Measurements from ENCODE around the gene PNPLA5.
A peak's percentile ranks its signal among the peaks of the same experiment; 100 is the strongest.

Gene PNPLA5

GRCh38 chr22:43883012-43883661 is 8.7 kb downstream of the PNPLA5 start:
- no peak overlapping the region for H3K4me3 ChIP-seq (ENCODE audit: control insufficient read depth, low read depth, low read length)
- TF ChIP-seq CTCF (IDR thresholded peaks at IDR 0.05; ENCODE audit: control insufficient read depth, insufficient read depth, low read depth, low read length, missing control alignments), result peak; percentile 55
- DNase-seq (ENCODE audit: low read depth), result no peak

GRCh38 chr22:43882122-43882767 is 9.6 kb downstream of the PNPLA5 start:
- TF ChIP-seq CTCF (IDR thresholded peaks at IDR 0.05; ENCODE audit: control insufficient read depth, insufficient read depth, low read depth, low read length, missing control alignments), result no peak
- DNase-seq (ENCODE audit: low read depth), result no peak

GRCh38 chr22:43881091-43882061 is 10.4 kb downstream of the PNPLA5 start:
- H3K4me3 ChIP-seq (ENCODE audit: control insufficient read depth, low read depth, low read length), result no peak overlapping the region
- TF ChIP-seq CTCF (IDR thresholded peaks at IDR 0.05; ENCODE audit: control insufficient read depth, insufficient read depth, low read depth, low read length, missing control alignments), result no peak
- no peak for DNase-seq (ENCODE audit: low read depth)

More at GRCh38 chr22:43882122-43882767, 9.6 kb downstream of the PNPLA5 start:
- no peak overlapping the region for H3K4me3 ChIP-seq (ENCODE audit: control insufficient read depth, low read depth, low read length)

- no peak for DNase-seq (ENCODE audit: low read depth)
- TF ChIP-seq CTCF (IDR thresholded peaks at IDR 0.05; ENCODE audit: control insufficient read depth, insufficient read depth, low read depth, low read length, missing control alignments), result no peak
- no peak overlapping the region for H3K4me3 ChIP-seq (ENCODE audit: control insufficient read depth, low read depth, low read length)
Measured at GRCh38 chr22:43880541-43880991, 11.2 kb downstream of the PNPLA5 start.

- TF ChIP-seq CTCF (IDR thresholded peaks at IDR 0.05; ENCODE audit: control insufficient read depth, insufficient read depth, low read depth, low read length, missing control alignments), result no peak
- H3K4me3 ChIP-seq (ENCODE audit: control insufficient read depth, low read depth, low read length), result no peak overlapping the region
- no peak for DNase-seq (ENCODE audit: low read depth)
Measured at GRCh38 chr22:43879901-43880540, 11.8 kb downstream of the PNPLA5 start.

Data from AG09309 (cell line).